GM21381 (cell line): ENCODE data around the gene CAPZA1.
"Not testable (repeated sequence)": the region's sequence is repeated elsewhere in the genome, so short reads cannot be mapped to it uniquely, and the experiment has no call there.

ENCODE experiments used
- ATAC-seq: cut with Tn5 transposase; IDR thresholded peaks from one replicate; pipeline ENCODE4 v1.9.1; 2021; ENCODE audit warnings: mild to moderate bottlenecking, moderate library complexity; ENCODE audit not compliant: unreplicated experiment

CAPZA1 gene

GRCh38 chr1:112619518-112620376 lies at the start of gene CAPZA1:
CAPZA1 (plus strand) TSS chr1:112619832; CDS start chr1:112619845, 13 bp downstream.
- peak; percentile 75 for ATAC-seq

- ATAC-seq = no peak
These were observed 44.4 kb upstream of the CAPZA1 start for GRCh38 chr1:112575154-112575804.

- ATAC-seq = no peak
These were observed 43.4 kb upstream of the CAPZA1 start for GRCh38 chr1:112576240-112576639.

GRCh38 chr1:112579801-112580510 lies 39.7 kb upstream of the CAPZA1 start:
- no peak for ATAC-seq

- ATAC-seq = no peak
These were observed 37.9 kb upstream of the CAPZA1 start for GRCh38 chr1:112581586-112582192.

- ATAC-seq = no peak
These were observed 36.3 kb upstream of the CAPZA1 start for GRCh38 chr1:112583366-112583765.

GRCh38 chr1:112589766-112590165 lies 29.9 kb upstream of the CAPZA1 start:
- no peak for ATAC-seq

GRCh38 chr1:112594208-112594876 lies 25.3 kb upstream of the CAPZA1 start:
- no peak for ATAC-seq

- ATAC-seq = no peak
These were observed 20.2 kb upstream of the CAPZA1 start for GRCh38 chr1:112599477-112599876.

- no peak for ATAC-seq
These were observed 16.6 kb upstream of the CAPZA1 start for GRCh38 chr1:112603012-112603411.

GRCh38 chr1:112603541-112603940 lies 16.1 kb upstream of the CAPZA1 start:
- ATAC-seq = no peak

GRCh38 chr1:112605633-112606327 lies 13.9 kb upstream of the CAPZA1 start:
- no peak for ATAC-seq

- ATAC-seq = no peak
These were observed 5.1 kb upstream of the CAPZA1 start for GRCh38 chr1:112614460-112615065.

- ATAC-seq = peak; percentile 30
These were observed 1.4 kb upstream of the CAPZA1 start for GRCh38 chr1:112618114-112618720.

- peak; percentile 24 for ATAC-seq
These were observed 713 bp upstream of the CAPZA1 start, which contains the start of gene ST7L for GRCh38 chr1:112618721-112619517. ST7L (minus strand) TSS chr1:112619141; CDS start chr1:112619113, 28 bp downstream.

- ATAC-seq = no peak
These were observed 704 bp downstream of the CAPZA1 start for GRCh38 chr1:112620377-112620695.

- ATAC-seq = not testable (repeated sequence)
These were observed 4.9 kb downstream of the CAPZA1 start for GRCh38 chr1:112624493-112624892.

- no peak for ATAC-seq
These were observed 6.1 kb downstream of the CAPZA1 start for GRCh38 chr1:112625696-112626095.
